Raji (cell line): ENCODE data around the gene IFITM2.

ENCODE experiments used
- POLR2A ChIP-seq: IDR thresholded peaks from 2 replicates; pipeline ENCODE4 v1.6.1; 2011; ENCODE audit warnings: low read depth, low read length, control low read depth; ENCODE audit not compliant: insufficient read depth

The IFITM2 gene

GRCh38 chr11:352456-353031, 44.9 kb downstream of the IFITM2 start:
- no peak for TF ChIP-seq POLR2A

GRCh38 chr11:353179-353873, 45.7 kb downstream of the IFITM2 start:
- TF ChIP-seq POLR2A = no peak

- TF ChIP-seq POLR2A = no peak
Measured at GRCh38 chr11:355581-356458, 48.2 kb downstream of the IFITM2 start.

- no peak for TF ChIP-seq POLR2A
Measured at GRCh38 chr11:356610-357009, 49.0 kb downstream of the IFITM2 start.

GRCh38 chr11:357582-357981, 50.0 kb downstream of the IFITM2 start:
- no peak for TF ChIP-seq POLR2A

GRCh38 chr11:358129-358800, 50.6 kb downstream of the IFITM2 start:
- TF ChIP-seq POLR2A = no peak
